Measurements from ENCODE around the gene SDCCAG8. TPM values are rescaled to one million over a fixed set of nuclear protein-coding genes. Genes with fewer than 3 reads are reported as not detected.
A peak's percentile ranks its signal among the peaks of the same experiment; 100 is the strongest.

The SDCCAG8 gene
- total RNA-seq, 1 experiment from 2014 or later: 10.0 TPM

DNA sequence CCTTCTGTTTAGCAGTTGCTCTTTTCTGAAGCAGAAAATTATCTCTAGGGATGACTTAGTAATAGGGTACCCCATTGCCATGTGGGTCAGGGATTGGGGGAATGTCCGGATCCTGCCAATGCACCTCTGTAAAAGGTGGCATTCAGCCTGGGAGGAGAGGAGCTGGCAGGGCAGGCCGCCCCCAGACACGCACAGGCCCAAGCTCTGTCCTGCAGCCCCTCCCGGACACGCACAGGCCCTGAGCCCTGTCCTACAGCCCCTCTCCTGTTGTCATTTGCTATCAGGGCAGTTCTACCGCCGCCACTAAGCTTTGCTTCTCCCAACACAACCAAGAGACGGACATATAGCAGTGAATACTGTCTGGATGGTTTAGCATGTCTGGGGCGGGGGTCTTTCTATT is 219.1 kb downstream of the SDCCAG8 start:
- Histone ChIP-seq H4K8ac (replicated peaks; ENCODE audit: insufficient read length, low read depth, low read length) (peak overlapping the region; percentile 79), H3K9me3 (ENCODE audit: control insufficient read depth, low read depth, low read length) (no peaks in the 10 kb centered on the region), H2BK15ac (ENCODE audit: low read depth, low read length) (no peak overlapping the region), H3K27ac (ENCODE audit: insufficient read length, low read depth, low read length) (no peak overlapping the region), H3K14ac (ENCODE audit: insufficient read depth, low read length) (no peak overlapping the region), H2AK5ac (ENCODE audit: insufficient read length, low read length) (no peak overlapping the region), H2BK120ac (ENCODE audit: low read depth, low read length, poor library complexity, severe bottlenecking) (no peak overlapping the region), H2AFZ (ENCODE audit: low read length) (no peak overlapping the region), H2BK20ac (ENCODE audit: low read depth, low read length, poor library complexity, severe bottlenecking) (no peak overlapping the region), H3K56ac (ENCODE audit: insufficient read length, low read depth, low read length) (no peak overlapping the region), H2BK12ac (ENCODE audit: insufficient read length, low read depth, low read length) (no peak overlapping the region), H3K9ac (ENCODE audit: extremely low read depth, insufficient read length, low read length) (no peak overlapping the region), H3K4me2 (ENCODE audit: insufficient read depth, insufficient read length, low read length) (no peak overlapping the region), H4K5ac (ENCODE audit: insufficient read length, low read depth, low read length) (no peak overlapping the region), H2BK5ac (ENCODE audit: insufficient read length, low read length) (no peak overlapping the region), H3K79me2 (ENCODE audit: insufficient read depth, low read length) (no peaks in the 10 kb centered on the region), H4K91ac (ENCODE audit: insufficient read length, low read depth, low read length) (no peak overlapping the region), H3K27me3 (ENCODE audit: insufficient read depth, low read length) (no peaks in the 10 kb centered on the region), H4K20me1 (ENCODE audit: control insufficient read depth, insufficient read depth, insufficient read length) (no peaks in the 10 kb centered on the region), H3K18ac (ENCODE audit: insufficient read length, low read depth, low read length) (no peak overlapping the region), H3K79me1 (ENCODE audit: insufficient read depth, low read depth, low read length, poor library complexity, severe bottlenecking) (no peaks in the 10 kb centered on the region), H3T11ph (ENCODE audit: low read length) (no peak overlapping the region), H3K23ac (ENCODE audit: insufficient read length, low read depth, low read length) (no peak overlapping the region), H3K4me1 (ENCODE audit: insufficient read depth, low read length) (peaks cover 5% of the 10 kb centered on the region; the same call in 1 of the 2 replicates), H3K4ac (ENCODE audit: low read depth, low read length) (no peak overlapping the region), H3K23me2 (ENCODE audit: insufficient read length, low read depth, low read length, poor library complexity, severe bottlenecking) (no peaks in the 10 kb centered on the region)
- Mint-ChIP-seq H3K36me3 (ENCODE audit: insufficient read depth in 1 of 3, low read depth in 3 of 3) (peaks cover under 1 to 3% (median 1%) of the 10 kb centered on the region in 3 experiments; a peak in 3 of 7 replicates), H3K27me3 (ENCODE audit: low read depth) (no peaks in the 10 kb centered on the region; the same call in 1 of the 2 replicates), H3K4me3 (no peak overlapping the region), H3K9me3 (peaks cover 0 to 2% of the 10 kb centered on the region in 2 experiments; a peak in 2 of 5 replicates), H3K27ac (no peak overlapping the region), H3K4me1 (peaks cover 51 to 58% of the 10 kb centered on the region in 2 experiments)
- WGBS (ENCODE audit: extremely low coverage, insufficient read length, low lambda C conversion rate): no CpG with 5 or more reads among the region's 9 CpGs
- TF ChIP-seq, protein P1, sequence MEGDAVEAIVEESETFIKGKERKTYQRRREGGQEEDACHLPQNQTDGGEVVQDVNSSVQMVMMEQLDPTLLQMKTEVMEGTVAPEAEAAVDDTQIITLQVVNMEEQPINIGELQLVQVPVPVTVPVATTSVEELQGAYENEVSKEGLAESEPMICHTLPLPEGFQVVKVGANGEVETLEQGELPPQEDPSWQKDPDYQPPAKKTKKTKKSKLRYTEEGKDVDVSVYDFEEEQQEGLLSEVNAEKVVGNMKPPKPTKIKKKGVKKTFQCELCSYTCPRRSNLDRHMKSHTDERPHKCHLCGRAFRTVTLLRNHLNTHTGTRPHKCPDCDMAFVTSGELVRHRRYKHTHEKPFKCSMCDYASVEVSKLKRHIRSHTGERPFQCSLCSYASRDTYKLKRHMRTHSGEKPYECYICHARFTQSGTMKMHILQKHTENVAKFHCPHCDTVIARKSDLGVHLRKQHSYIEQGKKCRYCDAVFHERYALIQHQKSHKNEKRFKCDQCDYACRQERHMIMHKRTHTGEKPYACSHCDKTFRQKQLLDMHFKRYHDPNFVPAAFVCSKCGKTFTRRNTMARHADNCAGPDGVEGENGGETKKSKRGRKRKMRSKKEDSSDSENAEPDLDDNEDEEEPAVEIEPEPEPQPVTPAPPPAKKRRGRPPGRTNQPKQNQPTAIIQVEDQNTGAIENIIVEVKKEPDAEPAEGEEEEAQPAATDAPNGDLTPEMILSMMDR (conservative IDR thresholded peaks at IDR 0.05): no peak
- DNase-seq: no peak
